ENCODE data around the gene NBPF1. TPM values are rescaled to one million over a fixed set of nuclear protein-coding genes. Genes with fewer than 3 reads are reported as not detected.
"Not testable (repeated sequence)": the region's sequence is repeated elsewhere in the genome, so short reads cannot be mapped to it uniquely, and the experiment has no call there.

The NBPF1 gene
- total RNA-seq, 1 donor from 2014 or later, result 58.9 TPM

GRCh38 chr1:16605213-16605525 is 8.2 kb downstream of the NBPF1 start:
- no peaks in the 10 kb centered on the region for H3K9me3 Mint-ChIP-seq (ENCODE audit: low read depth)
- H3K27ac Mint-ChIP-seq (ENCODE audit: unreplicated experiment), result no peak overlapping the region
- H3K27me3 Mint-ChIP-seq (ENCODE audit: low read depth), result no peaks in the 10 kb centered on the region
- no peaks in the 10 kb centered on the region for H3K4me1 Mint-ChIP-seq (ENCODE audit: low read depth)
- no peaks in the 10 kb centered on the region for H3K36me3 Mint-ChIP-seq (ENCODE audit: low read depth)
- no peak for TF ChIP-seq CTCF (IDR thresholded peaks at IDR 0.05)
- no peak overlapping the region for H3K4me3 Mint-ChIP-seq (ENCODE audit: unreplicated experiment)
- DNase-seq (ENCODE audit: low spot score), result no peak

- H3K4me3 Mint-ChIP-seq (ENCODE audit: unreplicated experiment); H3K36me3 Mint-ChIP-seq (ENCODE audit: low read depth); H3K27me3 Mint-ChIP-seq (ENCODE audit: low read depth); H3K9me3 Mint-ChIP-seq (ENCODE audit: low read depth); DNase-seq (ENCODE audit: low spot score); H3K27ac Mint-ChIP-seq (ENCODE audit: unreplicated experiment); H3K4me1 Mint-ChIP-seq (ENCODE audit: low read depth): not testable (repeated sequence)
These were observed 8.7 kb downstream of the NBPF1 start for GRCh38 chr1:16604514-16605212.

GRCh38 chr1:16603623-16604022 is 9.7 kb downstream of the NBPF1 start:
- H3K27ac Mint-ChIP-seq (ENCODE audit: unreplicated experiment); H3K36me3 Mint-ChIP-seq (ENCODE audit: low read depth); H3K4me3 Mint-ChIP-seq (ENCODE audit: unreplicated experiment); DNase-seq (ENCODE audit: low spot score); H3K4me1 Mint-ChIP-seq (ENCODE audit: low read depth); H3K27me3 Mint-ChIP-seq (ENCODE audit: low read depth); H3K9me3 Mint-ChIP-seq (ENCODE audit: low read depth): not testable (repeated sequence)

GRCh38 chr1:16602336-16603011 is 10.9 kb downstream of the NBPF1 start:
- H3K4me3 Mint-ChIP-seq (ENCODE audit: unreplicated experiment), result not testable (repeated sequence)

GRCh38 chr1:16600855-16601786 is 12.2 kb downstream of the NBPF1 start:
- not testable (repeated sequence) for DNase-seq (ENCODE audit: low spot score); H3K4me1 Mint-ChIP-seq (ENCODE audit: low read depth); H3K36me3 Mint-ChIP-seq (ENCODE audit: low read depth); H3K4me3 Mint-ChIP-seq (ENCODE audit: unreplicated experiment); H3K9me3 Mint-ChIP-seq (ENCODE audit: low read depth); H3K27me3 Mint-ChIP-seq (ENCODE audit: low read depth); H3K27ac Mint-ChIP-seq (ENCODE audit: unreplicated experiment)

More at GRCh38 chr1:16602336-16603011, 10.9 kb downstream of the NBPF1 start:
- not testable (repeated sequence) for H3K4me1 Mint-ChIP-seq (ENCODE audit: low read depth); H3K9me3 Mint-ChIP-seq (ENCODE audit: low read depth); H3K27ac Mint-ChIP-seq (ENCODE audit: unreplicated experiment); H3K36me3 Mint-ChIP-seq (ENCODE audit: low read depth); DNase-seq (ENCODE audit: low spot score); H3K27me3 Mint-ChIP-seq (ENCODE audit: low read depth)

- H3K27ac Mint-ChIP-seq (ENCODE audit: unreplicated experiment); H3K27me3 Mint-ChIP-seq (ENCODE audit: low read depth); H3K4me3 Mint-ChIP-seq (ENCODE audit: unreplicated experiment); H3K9me3 Mint-ChIP-seq (ENCODE audit: low read depth); DNase-seq (ENCODE audit: low spot score); H3K4me1 Mint-ChIP-seq (ENCODE audit: low read depth); H3K36me3 Mint-ChIP-seq (ENCODE audit: low read depth): not testable (repeated sequence)
These were observed 14.0 kb downstream of the NBPF1 start for GRCh38 chr1:16599326-16599725.

GRCh38 chr1:16595216-16595615 is 18.1 kb downstream of the NBPF1 start:
- not testable (repeated sequence) for H3K4me1 Mint-ChIP-seq (ENCODE audit: low read depth); H3K27ac Mint-ChIP-seq (ENCODE audit: unreplicated experiment); H3K4me3 Mint-ChIP-seq (ENCODE audit: unreplicated experiment)

GRCh38 chr1:16591845-16592244 is 21.5 kb downstream of the NBPF1 start:
- DNase-seq (ENCODE audit: low spot score); H3K36me3 Mint-ChIP-seq (ENCODE audit: low read depth); H3K9me3 Mint-ChIP-seq (ENCODE audit: low read depth); H3K4me3 Mint-ChIP-seq (ENCODE audit: unreplicated experiment); H3K4me1 Mint-ChIP-seq (ENCODE audit: low read depth); H3K27me3 Mint-ChIP-seq (ENCODE audit: low read depth); H3K27ac Mint-ChIP-seq (ENCODE audit: unreplicated experiment): not testable (repeated sequence)
- peak; percentile 61 for TF ChIP-seq CTCF (IDR thresholded peaks at IDR 0.05)

More at GRCh38 chr1:16595216-16595615, 18.1 kb downstream of the NBPF1 start:
- not testable (repeated sequence) for H3K36me3 Mint-ChIP-seq (ENCODE audit: low read depth); H3K9me3 Mint-ChIP-seq (ENCODE audit: low read depth); DNase-seq (ENCODE audit: low spot score); H3K27me3 Mint-ChIP-seq (ENCODE audit: low read depth)

GRCh38 chr1:16588081-16588480 is 25.3 kb downstream of the NBPF1 start:
- H3K9me3 Mint-ChIP-seq (ENCODE audit: low read depth); H3K27me3 Mint-ChIP-seq (ENCODE audit: low read depth); DNase-seq (ENCODE audit: low spot score); H3K4me1 Mint-ChIP-seq (ENCODE audit: low read depth); H3K27ac Mint-ChIP-seq (ENCODE audit: unreplicated experiment); H3K4me3 Mint-ChIP-seq (ENCODE audit: unreplicated experiment): not testable (repeated sequence)
- H3K36me3 Mint-ChIP-seq (ENCODE audit: low read depth), result peaks cover 12% of the 10 kb centered on the region

GRCh38 chr1:16587639-16588038 is 25.7 kb downstream of the NBPF1 start:
- not testable (repeated sequence) for H3K27me3 Mint-ChIP-seq (ENCODE audit: low read depth); H3K9me3 Mint-ChIP-seq (ENCODE audit: low read depth); H3K4me3 Mint-ChIP-seq (ENCODE audit: unreplicated experiment); H3K27ac Mint-ChIP-seq (ENCODE audit: unreplicated experiment); DNase-seq (ENCODE audit: low spot score); H3K4me1 Mint-ChIP-seq (ENCODE audit: low read depth)
- peaks cover 14% of the 10 kb centered on the region for H3K36me3 Mint-ChIP-seq (ENCODE audit: low read depth)
